Measurements from ENCODE around the gene FMO5. TPM values are rescaled to one million over a fixed set of nuclear protein-coding genes. Genes with fewer than 3 reads are reported as not detected.
A peak's percentile ranks its signal among the peaks of the same experiment; 100 is the strongest.
"Not testable (repeated sequence)": the region's sequence is repeated elsewhere in the genome, so short reads cannot be mapped to it uniquely, and the experiment has no call there.

FMO5 gene
- total and polyA plus RNA-seq, 2 of the 13 experiments (the other 11 are each of a cell fraction or from before 2014, with no cell fraction given), result 48.2 to 149 TPM

DNA sequence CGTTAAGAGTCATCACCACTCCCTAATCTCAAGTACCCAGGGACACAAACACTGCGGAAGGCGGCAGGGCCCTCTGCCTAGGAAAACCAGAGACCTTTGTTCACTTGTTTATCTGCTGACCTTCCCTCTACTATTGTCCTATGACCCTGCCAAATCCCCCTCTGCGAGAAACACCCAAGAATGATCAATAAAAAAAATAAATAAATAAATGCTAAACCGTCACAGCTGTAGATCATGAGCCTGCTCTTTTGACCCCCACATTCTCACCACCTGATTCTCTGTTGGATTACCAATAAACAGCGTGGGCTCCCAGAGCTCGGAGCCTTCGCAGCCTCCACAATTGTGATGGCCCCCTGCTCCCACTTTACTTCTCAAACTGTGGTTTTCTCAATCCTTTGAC lies 8.8 kb upstream of the FMO5 start (continued):
- 0 out of 2 replicates have a peak, but pooled peaks have one; percentile 22 for TF ChIP-seq MAZ (IDR thresholded peaks at IDR 0.05; ENCODE audit: borderline replicate concordance, low read depth, low read length)
- peak; percentile 32; the same call in 1 of the 2 replicates for TF ChIP-seq MAZ (CRISPR knock-in tag; IDR thresholded peaks at IDR 0.05; ENCODE audit: low read depth)
- TF ChIP-seq, protein P1, sequence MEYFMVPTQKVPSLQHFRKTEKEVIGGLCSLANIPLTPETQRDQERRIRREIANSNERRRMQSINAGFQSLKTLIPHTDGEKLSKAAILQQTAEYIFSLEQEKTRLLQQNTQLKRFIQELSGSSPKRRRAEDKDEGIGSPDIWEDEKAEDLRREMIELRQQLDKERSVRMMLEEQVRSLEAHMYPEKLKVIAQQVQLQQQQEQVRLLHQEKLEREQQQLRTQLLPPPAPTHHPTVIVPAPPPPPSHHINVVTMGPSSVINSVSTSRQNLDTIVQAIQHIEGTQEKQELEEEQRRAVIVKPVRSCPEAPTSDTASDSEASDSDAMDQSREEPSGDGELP (IDR thresholded peaks at IDR 0.05; ENCODE audit: borderline replicate concordance, low read depth), result peak; percentile 94
- TF ChIP-seq ISL2 (CRISPR knock-in tag; IDR thresholded peaks at IDR 0.05), result peak; percentile 63; the same call in 1 of the 2 replicates
- TF ChIP-seq GATAD2A (CRISPR knock-in tag; IDR thresholded peaks at IDR 0.05), result peak; percentile 86
- 0 out of 2 replicates have a peak, but pooled peaks have one; percentile 36 for TF ChIP-seq ZNF33B (CRISPR knock-in tag; IDR thresholded peaks at IDR 0.05)
- TF ChIP-seq MEF2D (CRISPR knock-in tag; IDR thresholded peaks at IDR 0.05), result 0 out of 2 replicates have a peak, but pooled peaks have one; percentile 54
- TF ChIP-seq, protein P2, sequence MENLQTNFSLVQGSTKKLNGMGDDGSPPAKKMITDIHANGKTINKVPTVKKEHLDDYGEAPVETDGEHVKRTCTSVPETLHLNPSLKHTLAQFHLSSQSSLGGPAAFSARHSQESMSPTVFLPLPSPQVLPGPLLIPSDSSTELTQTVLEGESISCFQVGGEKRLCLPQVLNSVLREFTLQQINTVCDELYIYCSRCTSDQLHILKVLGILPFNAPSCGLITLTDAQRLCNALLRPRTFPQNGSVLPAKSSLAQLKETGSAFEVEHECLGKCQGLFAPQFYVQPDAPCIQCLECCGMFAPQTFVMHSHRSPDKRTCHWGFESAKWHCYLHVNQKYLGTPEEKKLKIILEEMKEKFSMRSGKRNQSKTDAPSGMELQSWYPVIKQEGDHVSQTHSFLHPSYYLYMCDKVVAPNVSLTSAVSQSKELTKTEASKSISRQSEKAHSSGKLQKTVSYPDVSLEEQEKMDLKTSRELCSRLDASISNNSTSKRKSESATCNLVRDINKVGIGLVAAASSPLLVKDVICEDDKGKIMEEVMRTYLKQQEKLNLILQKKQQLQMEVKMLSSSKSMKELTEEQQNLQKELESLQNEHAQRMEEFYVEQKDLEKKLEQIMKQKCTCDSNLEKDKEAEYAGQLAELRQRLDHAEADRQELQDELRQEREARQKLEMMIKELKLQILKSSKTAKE (CRISPR knock-in tag; IDR thresholded peaks at IDR 0.05; ENCODE audit: borderline replicate concordance), result peak; percentile 26; the same call in 1 of the 2 replicates
- TF ChIP-seq, protein P3, sequence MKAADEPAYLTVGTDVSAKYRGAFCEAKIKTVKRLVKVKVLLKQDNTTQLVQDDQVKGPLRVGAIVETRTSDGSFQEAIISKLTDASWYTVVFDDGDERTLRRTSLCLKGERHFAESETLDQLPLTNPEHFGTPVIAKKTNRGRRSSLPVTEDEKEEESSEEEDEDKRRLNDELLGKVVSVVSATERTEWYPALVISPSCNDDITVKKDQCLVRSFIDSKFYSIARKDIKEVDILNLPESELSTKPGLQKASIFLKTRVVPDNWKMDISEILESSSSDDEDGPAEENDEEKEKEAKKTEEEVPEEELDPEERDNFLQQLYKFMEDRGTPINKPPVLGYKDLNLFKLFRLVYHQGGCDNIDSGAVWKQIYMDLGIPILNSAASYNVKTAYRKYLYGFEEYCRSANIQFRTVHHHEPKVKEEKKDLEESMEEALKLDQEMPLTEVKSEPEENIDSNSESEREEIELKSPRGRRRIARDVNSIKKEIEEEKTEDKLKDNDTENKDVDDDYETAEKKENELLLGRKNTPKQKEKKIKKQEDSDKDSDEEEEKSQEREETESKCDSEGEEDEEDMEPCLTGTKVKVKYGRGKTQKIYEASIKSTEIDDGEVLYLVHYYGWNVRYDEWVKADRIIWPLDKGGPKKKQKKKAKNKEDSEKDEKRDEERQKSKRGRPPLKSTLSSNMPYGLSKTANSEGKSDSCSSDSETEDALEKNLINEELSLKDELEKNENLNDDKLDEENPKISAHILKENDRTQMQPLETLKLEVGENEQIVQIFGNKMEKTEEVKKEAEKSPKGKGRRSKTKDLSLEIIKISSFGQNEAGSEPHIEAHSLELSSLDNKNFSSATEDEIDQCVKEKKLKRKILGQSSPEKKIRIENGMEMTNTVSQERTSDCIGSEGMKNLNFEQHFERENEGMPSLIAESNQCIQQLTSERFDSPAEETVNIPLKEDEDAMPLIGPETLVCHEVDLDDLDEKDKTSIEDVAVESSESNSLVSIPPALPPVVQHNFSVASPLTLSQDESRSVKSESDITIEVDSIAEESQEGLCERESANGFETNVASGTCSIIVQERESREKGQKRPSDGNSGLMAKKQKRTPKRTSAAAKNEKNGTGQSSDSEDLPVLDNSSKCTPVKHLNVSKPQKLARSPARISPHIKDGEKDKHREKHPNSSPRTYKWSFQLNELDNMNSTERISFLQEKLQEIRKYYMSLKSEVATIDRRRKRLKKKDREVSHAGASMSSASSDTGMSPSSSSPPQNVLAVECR (CRISPR knock-in tag; IDR thresholded peaks at IDR 0.05; ENCODE audit: borderline replicate concordance), result peak; percentile 51; the same call in 1 of the 2 replicates
- TF ChIP-seq GFI1 (CRISPR knock-in tag; IDR thresholded peaks at IDR 0.05; ENCODE audit: borderline replicate concordance), result peak; percentile 66; the same call in 1 of the 2 replicates
- TF ChIP-seq EP300 (IDR thresholded peaks at IDR 0.05; ENCODE audit: low read depth in 2 of 2, low read length in 2 of 2), result peak in 1 of 2 experiments; percentile 58; a peak in 2 of 4 replicates
- not testable (repeated sequence) for TF ChIP-seq EP300 (CRISPR knock-in tag; IDR thresholded peaks at IDR 0.05; ENCODE audit: borderline replicate concordance); CREM (CRISPR knock-in tag; IDR thresholded peaks at IDR 0.05)
- TF ChIP-seq, protein P4, sequence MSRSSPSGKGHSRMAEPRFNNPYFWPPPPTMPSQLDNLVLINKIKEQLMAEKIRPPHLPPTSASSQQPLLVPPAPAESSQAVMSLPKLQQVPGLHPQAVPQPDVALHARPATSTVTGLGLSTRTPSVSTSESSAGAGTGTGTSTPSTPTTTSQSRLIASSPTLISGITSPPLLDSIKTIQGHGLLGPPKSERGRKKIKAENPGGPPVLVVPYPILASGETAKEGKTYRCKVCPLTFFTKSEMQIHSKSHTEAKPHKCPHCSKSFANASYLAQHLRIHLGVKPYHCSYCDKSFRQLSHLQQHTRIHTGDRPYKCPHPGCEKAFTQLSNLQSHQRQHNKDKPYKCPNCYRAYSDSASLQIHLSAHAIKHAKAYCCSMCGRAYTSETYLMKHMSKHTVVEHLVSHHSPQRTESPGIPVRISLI (CRISPR knock-in tag; IDR thresholded peaks at IDR 0.05; ENCODE audit: borderline replicate concordance), result peak; percentile 77; the same call in 1 of the 2 replicates
- TF ChIP-seq HNF4A (CRISPR knock-in tag; IDR thresholded peaks at IDR 0.05), result peak; percentile 73
- TF ChIP-seq CREM (IDR thresholded peaks at IDR 0.05), result peak; percentile 68
- peak; percentile 84 for TF ChIP-seq NCOA2 (CRISPR knock-in tag; IDR thresholded peaks at IDR 0.05)
- TF ChIP-seq TEAD3 (CRISPR knock-in tag; optimal IDR thresholded peaks at IDR 0.05; ENCODE audit: borderline replicate concordance), result peak; percentile 51
- peak; percentile 37; the same call in 1 of the 2 replicates for TF ChIP-seq ZNF644 (CRISPR knock-in tag; IDR thresholded peaks at IDR 0.05; ENCODE audit: low read depth)
- 0 out of 2 replicates have a peak, but pooled peaks have one; percentile 10 for TF ChIP-seq THAP11 (CRISPR knock-in tag; IDR thresholded peaks at IDR 0.05)
- TF ChIP-seq FOXA3 (CRISPR knock-in tag; IDR thresholded peaks at IDR 0.05), result peak; percentile 79
- TF ChIP-seq GATAD1 (CRISPR knock-in tag; IDR thresholded peaks at IDR 0.05), result 0 out of 2 replicates have a peak, but pooled peaks have one; percentile 19
- TF ChIP-seq MED1 (CRISPR knock-in tag; IDR thresholded peaks at IDR 0.05), result peak; percentile 93
- TF ChIP-seq PPARG (CRISPR knock-in tag; conservative IDR thresholded peaks at IDR 0.05), result peak; percentile 54; the same call in 1 of the 2 replicates

All from HepG2 (cell line).